ENCODE data around the gene NFIA.

NFIA gene

DNA sequence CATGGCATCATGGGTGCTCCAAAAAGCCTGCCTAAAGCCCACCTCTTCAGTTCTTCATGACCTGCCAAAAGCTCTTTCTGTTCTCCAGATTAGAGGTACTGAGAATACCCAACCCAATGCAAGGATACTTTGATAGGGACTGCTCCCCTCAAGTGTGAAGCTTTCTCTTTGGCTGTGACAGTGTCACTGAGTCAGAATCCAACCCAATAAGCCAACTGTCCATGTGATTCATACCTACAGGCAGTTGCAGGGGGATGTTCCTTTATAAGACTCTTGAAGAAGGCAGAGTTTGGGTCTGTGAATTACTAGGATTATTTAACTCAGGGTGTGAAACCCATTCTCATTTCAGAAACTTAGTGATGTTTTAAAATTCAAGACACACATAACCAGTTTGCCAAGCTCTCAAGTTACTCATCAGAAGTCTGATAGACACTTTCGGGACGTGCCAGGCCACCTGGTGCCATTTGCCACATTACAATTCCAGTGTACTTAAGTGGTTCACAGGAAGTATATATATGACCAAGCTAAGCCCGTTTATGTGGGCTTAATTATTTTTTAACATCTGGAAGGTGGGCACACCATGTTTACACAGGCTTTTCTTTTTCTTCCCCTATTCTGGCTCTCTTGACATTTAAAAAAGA lies 265.8 kb downstream of the NFIA start:
- DNase-seq: no peak

DNA sequence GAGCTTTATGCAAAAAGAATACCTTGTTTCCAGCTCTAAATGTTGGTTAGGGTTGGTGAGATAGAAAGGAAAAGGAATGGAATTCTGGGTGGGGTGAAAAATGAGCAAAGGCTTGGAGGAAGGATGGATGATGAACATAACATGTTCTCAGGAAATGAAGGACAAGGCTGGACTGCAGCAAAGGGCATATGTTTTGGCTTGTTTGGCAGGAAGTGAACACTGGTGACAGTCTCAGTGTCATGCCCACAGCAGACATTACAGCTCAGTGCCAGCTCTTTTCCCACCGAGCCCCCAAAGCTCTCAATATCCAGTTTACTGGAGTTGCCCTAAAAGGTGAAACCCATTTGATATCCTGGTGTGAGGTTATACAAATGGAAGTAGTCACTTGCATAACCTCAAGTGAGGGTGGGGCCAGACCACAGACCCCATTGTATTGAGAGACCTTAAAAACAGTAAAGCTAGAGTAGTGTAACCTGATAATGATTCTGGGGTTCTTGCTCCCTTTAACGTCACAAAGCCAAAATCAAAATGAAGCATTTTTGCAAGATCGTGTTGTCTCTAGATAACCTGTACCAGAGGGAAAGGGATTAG lies 270.6 kb downstream of the NFIA start:
- no peak for DNase-seq

DNA sequence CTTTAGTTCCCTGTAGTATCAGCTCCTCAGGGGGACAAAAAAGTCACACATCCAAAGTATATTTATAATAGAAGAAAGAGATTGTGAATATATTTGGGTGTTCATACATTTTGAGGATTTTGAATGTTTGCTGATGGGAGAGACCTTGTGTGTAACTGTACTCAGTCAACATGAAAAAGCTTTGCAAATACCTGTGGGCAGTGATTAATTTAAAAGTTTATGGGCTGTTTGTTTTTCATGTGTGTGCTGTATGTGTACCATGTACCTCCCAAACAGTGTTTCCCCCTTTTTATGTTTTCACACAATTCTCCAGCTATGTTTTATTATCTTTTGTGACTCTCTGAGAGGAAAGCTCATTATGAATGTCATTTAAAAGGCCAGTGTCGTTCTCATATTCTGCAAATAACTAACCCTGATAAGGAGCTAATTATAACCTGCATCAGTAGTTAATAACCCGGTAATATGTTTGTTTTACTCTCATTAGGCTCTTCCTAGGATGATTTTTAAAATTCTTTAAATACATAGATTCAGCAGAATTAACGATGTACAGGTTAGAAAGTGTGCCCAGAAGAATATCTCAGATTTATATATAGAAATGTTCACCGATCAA lies 271.5 kb downstream of the NFIA start:
- DNase-seq: peak; percentile 33

DNA sequence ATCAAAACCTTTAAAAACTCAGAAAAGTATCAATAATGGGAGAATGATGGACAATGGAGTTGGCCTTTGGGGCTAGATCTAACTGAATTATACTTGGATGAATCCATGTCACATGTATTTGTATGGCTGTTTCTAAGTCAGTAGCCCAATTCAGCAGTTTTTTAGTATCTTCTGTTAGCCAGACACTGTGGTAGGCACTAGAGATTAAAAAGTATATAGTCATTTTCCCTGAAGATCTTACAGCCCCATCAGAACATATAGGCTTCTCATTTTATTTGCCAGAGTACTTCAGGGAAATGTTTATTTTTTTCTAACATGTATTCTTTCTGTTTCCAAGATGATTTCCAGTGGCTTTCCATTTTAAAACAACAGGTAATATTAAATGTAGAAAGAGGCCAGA lies 273.7 kb downstream of the NFIA start:
- DNase-seq: no peak

DNA sequence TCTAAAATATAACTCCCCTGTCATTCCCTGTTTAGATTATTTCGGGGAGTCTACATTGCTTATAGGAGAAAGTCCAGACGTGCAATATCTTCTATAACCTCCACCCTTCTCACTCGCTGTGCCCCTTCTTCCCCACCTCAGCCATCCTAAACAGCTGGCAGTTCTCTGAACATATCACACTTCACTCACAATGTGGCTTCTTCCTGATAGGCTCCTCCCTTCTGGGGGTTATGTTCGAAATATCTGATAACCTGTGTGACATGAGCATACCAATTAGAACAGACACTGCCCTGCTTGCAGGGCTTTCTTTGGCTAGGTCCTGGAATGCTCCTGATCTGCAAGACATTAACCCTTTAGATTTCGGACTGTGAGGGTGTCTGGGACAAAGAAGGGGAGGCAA lies 274.6 kb downstream of the NFIA start:
- no peak for DNase-seq

DNA sequence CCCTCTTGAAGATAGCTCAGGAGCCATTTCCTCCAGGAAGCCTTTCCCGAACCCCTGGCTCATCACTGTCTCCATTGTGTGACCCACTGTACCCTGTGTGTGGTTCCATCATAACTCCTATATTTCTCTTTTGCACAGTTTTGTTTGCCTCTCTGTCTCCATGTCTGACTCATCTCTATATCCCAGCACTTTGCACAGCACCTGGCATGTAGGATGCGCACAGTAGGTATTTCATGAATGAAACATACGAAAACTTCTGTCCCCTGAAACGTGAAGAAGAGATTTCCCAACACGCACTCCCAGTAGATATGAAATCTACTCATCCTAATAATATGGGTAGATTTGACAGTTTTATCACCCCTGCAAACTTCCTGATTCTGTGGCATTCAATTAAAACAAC lies 275.2 kb downstream of the NFIA start:
- DNase-seq: no peak

DNA sequence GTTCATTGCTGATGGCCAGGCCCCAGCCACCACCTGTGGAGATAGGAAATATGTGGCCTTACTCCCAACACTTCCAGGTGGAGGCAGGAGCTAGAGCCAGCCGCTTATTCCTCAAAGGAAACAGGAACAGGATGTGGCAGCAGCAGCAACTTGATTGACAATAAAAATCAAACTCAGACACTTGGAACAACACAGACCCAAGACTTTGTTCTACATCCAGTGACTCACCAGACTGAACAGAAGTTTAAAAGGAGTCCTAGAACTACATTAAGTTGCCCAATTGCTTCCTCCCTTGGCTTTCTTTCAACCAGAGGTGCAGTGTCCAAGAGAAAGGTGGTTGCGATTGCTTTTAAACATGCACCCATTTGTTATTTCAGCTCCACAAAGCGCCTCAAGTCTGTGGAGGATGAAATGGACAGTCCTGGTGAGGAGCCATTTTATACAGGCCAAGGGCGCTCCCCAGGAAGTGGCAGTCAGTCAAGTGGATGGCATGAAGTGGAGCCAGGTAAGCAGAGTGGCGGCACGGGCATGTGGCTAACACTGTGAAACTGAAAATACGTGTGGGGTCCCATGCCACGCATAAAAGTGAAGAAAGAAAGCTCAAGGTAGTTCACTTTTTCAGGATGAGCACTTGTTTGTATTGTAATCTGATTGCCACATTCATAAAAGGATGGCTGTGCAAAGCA lies 276.6 kb downstream of the NFIA start:
- DNase-seq: no peak

DNA sequence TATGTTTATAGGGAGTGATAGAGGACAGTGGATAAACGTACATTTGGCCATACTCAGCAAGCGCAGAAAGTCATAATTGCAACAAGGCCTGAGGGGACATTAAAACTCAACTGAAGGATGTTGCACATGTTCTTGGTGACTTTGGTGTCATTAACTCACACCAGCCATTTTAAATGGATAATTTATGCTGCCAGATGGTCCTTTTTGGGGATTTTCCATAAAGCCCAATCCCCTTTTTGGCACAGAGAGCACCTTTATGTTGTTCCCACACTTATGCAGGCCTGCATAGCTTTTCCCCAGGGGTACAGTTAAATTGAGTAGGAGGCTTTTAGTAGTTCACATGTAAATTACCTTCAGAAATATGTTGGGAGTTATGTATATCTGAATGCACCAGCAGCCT lies 279.6 kb downstream of the NFIA start:
- no peak for DNase-seq

DNA sequence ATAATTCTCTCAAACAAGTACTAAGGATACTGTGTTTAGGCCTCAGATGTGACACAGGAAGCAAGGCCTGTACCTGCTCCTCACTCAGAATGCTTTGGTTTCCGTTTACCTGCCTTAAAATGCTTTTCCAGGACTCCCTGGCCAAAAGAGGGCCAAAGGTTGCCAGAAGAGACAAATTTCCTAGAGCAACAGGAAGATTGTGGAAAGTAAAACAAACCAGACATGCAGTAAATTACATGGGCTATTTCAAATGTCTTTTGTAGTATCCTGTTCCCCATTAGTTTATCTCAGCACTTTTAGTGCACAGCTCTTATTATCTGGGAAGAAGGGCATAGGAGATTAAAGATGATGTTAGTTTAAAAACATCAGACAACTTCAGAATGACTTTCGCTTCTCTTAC lies 280.0 kb downstream of the NFIA start:
- no peak for DNase-seq

DNA sequence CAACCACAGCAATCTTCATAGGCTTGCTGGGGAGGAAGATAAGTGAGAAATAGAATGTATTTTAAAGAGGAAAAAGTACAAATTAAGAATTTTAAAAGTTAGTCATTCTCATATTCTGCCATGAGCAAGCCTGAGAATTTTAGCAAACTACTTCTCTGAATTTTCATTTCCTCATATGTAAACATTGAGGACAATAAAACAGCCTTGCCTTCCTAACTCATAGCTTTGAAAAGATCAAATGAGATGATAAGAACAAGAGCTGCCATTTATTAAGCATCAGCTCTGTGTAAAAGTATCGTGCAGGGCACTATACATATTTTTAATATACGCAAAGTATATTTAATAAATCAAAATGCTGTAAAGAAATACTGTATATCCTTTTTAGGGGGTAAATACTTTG lies 286.0 kb downstream of the NFIA start:
- DNase-seq: no peak

DNA sequence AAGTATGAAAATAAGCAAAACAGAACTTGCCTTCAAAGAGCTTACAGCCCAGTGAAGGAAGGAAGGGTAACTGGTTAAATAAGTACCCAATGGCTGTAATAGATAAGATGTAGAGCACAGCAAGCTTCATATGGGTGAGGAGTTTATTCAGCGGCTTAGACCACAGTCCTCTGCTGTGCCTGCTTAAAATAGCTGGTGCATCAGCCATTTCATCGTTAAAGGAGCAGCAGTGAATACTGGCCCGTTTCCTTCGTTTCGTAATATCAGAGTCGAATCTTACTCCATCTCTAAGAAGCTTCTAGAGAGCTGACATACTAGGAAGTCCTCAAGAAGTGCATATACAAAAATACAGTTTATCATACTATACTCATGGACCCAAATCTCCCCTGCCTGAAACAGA lies 286.5 kb downstream of the NFIA start:
- DNase-seq: no peak

DNA sequence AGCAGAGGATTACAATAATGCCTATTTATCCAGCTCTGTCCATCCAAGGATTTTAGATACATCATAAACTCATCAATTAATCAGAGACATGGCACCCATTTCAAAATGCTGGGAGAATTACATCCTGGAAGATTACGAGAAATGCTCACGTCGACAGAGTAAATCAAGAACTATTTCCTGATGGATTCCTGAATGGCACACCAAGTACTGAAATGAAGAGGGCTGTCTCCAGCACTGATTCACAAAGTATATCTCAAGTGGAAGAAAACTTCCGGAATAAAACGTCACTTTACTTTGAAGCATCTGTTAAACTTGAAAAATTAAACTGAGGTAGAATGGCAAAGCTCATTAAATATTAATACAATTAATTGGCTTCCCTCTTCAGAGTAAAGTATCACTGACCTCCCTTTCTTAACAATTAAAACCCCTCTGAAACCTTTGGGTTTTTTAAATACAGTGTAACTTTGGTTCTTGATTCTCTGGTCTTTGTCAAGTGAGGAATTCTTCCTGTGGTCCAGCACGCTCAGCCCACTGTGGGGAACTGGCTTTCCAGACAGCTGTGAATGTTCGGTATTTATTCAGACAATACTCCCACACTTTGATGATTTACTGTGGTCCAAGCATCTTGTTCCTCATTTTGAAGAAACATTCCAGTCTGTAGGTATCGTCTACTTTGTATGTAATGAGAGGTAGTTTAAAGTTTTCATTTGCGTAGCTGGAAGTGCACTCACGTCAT lies 288.0 kb downstream of the NFIA start:
- DNase-seq: no peak

DNA sequence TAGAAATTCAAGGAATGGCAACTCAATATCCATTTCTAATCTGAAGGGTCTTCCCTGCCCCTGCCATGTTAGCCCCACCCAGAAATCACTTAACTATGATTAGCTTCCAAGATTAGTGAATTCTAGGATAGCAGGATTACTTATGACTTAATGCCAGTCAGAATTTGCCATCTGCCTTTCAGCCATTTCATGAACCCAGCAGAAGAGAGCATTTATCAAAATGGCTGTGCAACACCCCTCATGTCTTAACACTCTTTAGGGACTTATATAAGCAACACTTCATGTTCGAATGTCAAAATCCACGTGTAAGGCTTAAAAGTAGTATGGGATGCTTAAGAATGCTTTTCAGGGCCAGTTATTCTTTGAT lies 288.5 kb downstream of the NFIA start:
- DNase-seq: no peak

DNA sequence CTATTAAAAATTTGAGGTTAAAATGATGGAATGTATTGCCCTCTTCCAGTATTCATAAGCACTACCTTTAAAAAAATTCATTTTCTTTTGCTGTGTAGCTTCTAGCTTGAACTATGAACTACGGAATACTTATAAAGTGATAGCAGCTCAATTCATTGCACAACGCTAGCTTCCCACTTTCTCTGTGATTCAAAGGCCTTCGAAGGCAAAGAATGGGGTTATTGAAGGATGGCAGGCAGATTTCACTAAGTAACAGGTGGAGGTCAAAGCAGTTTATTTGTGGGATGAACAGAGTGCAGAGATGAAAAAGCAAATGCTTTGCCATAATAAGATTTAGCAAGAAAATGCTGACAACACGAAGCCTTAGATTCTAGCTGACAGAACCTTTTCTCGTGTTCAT lies 290.6 kb downstream of the NFIA start:
- no peak for DNase-seq

DNA sequence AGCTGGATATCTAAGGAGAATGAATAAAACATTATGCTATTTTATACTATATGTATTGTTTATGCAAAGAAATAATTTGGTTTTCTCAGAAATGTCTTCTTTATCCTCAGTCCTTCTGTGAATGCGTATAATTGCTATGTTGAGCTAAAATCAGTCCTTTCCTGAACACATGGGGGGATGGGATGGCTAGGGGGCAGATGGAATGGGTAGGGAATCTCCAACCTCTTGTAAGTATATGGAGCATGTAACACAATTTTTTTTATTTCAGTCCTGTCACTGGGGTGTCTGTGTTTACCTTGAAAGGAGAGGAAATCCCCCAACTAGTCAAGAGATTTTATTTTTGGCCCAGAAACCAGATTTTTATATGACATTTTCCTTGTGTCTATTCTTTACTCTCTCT lies 291.8 kb downstream of the NFIA start:
- DNase-seq: no peak

DNA sequence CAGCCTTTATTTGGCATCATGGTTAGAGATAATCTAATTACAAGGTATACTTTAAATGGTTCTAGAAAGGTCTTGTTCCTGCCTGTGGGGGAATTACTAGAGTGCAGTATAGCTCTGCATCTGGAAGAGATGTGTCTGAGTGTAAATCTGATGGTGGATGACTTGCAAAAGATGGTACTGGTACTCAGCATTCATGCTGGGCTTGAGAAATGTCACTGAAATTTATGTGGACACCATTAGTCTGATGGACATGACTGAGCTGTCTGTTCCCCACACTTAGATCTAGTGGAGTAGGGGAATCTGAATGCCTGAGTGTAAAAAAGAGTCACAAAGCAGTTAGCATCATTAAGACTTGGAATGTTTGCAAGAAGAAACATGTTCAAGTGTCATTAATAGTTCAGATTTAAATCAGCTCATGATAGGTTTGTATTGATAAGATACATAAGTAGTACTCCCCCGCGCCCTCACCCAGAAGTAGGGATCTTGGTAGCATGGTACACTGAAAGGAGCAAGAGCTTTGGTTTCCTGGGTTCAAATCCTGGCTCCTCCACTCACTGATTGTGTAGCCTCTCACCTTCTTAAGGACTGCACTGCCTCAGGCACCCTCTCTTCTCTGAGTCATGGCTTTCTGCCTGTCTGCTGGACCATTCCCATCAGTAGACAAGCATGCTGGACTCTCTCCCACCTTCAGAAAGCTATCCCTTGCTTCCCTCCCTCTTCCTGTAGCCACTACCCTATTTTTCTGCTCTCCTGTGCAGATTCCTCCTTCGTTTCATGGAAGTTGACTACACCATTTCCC lies 292.9 kb downstream of the NFIA start:
- no peak for DNase-seq

DNA sequence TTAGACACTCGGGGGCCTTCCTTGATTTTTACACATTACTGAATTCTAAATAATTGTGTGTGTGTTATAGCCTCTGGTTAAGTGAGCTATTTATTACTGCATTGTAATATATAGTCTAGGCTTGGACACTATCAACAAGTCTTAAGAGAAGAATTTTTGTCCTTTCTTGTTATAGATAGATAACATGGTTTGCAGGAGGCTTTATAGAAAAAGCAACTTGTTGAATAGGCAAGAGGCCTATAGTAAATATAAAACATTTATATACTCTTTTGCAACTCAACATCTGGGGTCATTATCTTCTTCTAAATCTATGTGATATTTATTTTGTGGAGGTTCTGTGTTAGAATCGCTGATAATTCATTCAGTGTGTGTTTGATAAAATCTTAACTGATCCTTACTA lies 293.8 kb downstream of the NFIA start:
- no peak for DNase-seq

DNA sequence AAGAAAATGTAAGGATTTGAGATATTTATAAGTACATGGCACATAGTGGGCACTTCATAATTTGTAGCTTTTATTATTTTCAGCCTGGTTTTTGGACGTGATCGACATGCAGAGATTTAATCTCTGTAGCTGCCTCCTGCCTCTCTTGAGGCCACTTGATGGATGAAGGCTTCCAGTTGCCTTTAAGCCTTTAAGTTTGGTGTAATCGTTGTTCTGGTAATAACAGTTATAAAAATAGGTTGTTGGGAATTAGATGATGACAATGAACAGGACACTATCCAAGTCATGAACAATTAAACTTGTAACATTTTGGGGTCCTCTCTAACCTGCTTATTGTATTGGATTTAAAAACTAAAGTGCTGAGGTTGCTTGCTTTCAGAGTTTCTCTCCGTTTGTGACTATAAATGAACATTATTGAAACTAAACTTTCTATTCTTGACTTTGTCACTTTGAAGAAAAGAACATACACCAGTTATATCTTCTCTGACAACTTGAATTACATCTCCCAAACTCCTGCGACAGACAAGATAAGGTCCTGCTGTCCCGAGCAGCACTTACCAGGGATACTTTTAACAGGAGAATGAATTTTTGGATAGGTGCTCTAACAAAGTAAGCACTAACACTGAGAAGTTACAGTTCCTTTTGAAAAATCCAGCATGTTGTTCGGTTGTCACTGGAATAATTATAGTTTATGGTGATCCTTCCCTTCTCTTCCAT lies 295.0 kb downstream of the NFIA start:
- DNase-seq: no peak

DNA sequence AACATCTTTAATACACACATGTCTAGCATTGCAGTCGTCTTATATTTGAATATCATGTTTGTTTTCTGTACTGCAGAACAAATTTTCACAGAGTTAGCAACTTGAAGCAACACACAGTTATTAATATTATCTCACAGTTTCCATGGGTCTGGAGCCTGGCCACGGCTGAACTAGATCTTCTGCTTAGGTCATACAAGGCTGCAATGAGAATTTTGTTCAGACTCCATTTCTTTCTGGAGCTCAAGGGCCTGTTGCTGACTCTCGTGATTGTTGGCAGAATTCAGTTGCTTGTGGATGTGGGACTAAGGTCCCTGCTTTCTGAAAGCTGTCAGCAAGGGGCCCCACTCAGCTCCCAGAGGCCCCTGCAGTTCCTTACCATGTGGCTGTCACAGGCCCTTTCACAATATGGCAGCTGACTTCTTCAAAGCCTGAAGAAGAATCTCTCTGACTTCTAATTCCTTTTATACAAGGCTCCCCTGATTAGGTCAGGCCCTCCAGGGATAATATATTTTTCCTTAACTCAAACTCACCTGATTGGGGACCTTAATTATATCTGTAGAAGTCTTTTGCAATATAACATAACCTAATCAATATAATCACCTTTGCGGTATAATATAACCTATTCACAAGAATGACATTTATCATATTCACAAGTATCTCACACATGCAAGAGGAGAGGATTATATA lies 296.3 kb downstream of the NFIA start:
- no peak for DNase-seq

DNA sequence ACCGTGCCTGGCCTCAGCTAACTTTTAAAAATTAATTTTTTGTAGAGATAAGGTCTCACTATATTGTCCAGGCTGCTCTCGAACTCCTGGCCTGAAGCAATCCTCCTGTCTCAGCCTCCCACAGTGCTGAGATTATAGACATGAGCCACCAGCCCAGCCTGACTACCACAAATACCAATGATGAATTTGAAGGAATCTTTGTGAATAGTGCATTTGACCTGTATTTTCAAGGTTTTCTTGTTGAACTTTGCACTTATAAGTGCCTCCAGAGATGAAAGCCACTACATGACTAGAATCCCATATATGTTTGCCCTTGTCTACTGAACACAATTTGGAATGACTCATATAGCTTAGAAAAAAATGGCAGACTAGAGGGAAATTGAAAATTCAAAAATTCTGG lies 297.3 kb downstream of the NFIA start:
- DNase-seq: no peak

DNA sequence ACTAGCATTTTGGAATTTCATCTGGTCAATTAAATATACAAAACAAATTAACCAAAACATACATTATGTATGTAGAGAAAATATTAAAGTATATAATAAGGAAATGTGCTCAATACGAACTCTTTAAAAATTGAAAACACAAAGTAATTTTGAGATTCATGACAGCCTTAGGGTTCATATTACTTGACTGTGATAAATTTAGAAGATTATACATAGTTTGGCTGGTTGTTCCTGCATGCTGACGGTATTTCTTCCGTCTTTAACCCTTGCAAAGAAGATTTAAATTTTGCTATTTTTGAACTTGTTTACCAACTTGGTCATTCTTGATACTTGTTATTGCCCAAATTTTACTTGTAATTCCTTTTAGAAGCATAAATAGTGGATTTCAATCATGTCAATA lies 298.2 kb downstream of the NFIA start:
- no peak for DNase-seq

DNA sequence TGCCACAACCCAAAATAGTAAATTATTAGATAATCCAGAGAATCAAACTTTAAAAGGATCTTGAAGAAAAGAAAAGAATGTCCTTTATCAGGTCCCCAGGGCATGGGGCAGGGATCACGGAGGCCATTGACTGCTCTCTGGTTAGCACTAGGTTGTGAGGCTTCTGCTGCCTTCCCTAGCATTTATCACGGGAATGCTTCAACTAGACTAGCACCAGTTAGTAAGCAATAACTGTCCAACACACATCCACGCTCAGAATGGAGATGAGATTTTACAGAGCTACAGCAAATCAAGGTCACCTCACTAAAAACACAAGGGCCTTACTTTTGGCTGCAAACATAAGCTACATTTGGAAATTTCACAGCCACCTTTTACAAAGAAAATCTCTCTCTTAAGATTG lies 304.0 kb downstream of the NFIA start:
- DNase-seq: no peak

All from NCI-H1417 treated with DMSO at 0.1 percent for 48 hours (cell line).